ENCODE results near the gene GNA12.

- TF ChIP-seq MXI1 (IDR thresholded peaks at IDR 0.05; ENCODE audit: low read depth, low read length) (no peak), CTCF (IDR thresholded peaks at IDR 0.05 in 2 of 3, conservative IDR thresholded peaks at IDR 0.05 in 1 of 3; ENCODE audit: insufficient read depth in 2 of 3, low read depth in 1 of 3, low read length in 3 of 3) (no peak), ESRRA (IDR thresholded peaks at IDR 0.05; ENCODE audit: borderline replicate concordance, low read depth) (no peak), CREBBP (IDR thresholded peaks at IDR 0.05; ENCODE audit: low read depth, low read length) (no peak), NFIC (IDR thresholded peaks at IDR 0.05) (no peak), ZNF431 (CRISPR knock-in tag; IDR thresholded peaks at IDR 0.05) (no peak), ZNF407 (IDR thresholded peaks at IDR 0.05; ENCODE audit: low read depth) (no peak), GABPA (tag; conservative IDR thresholded peaks at IDR 0.05; ENCODE audit: low read depth) (no peak), SETDB1 (IDR thresholded peaks at IDR 0.05; ENCODE audit: low read length) (no peak), ZNF57 (CRISPR knock-in tag; IDR thresholded peaks at IDR 0.05) (no peak), SIN3A (IDR thresholded peaks at IDR 0.05; ENCODE audit: borderline replicate concordance in 2 of 2, control insufficient read depth in 1 of 2, low read depth in 2 of 2, low read length in 2 of 2) (no peak), NONO (IDR thresholded peaks at IDR 0.05; ENCODE audit: low read depth in 2 of 2, low read length in 1 of 2) (no peak), CEBPG (CRISPR knock-in tag; IDR thresholded peaks at IDR 0.05) (no peak), CEBPG (tag; conservative IDR thresholded peaks at IDR 0.05 in 1 of 2, IDR thresholded peaks at IDR 0.05 in 1 of 2) (no peak), CTBP1 (IDR thresholded peaks at IDR 0.05; ENCODE audit: borderline replicate concordance) (no peak)
Observed at GRCh38 chr7:2809903-2810625, 34.0 kb downstream of the GNA12 start.

Measured in K562 (cell line).